Measurements from ENCODE around the gene GRAP2. TPM values are rescaled to one million over a fixed set of nuclear protein-coding genes. Genes with fewer than 3 reads are reported as not detected.

GRAP2 gene
- total and polyA plus RNA-seq, 2 experiments from 2014 or later: 0.42 TPM; not detected in 1

DNA sequence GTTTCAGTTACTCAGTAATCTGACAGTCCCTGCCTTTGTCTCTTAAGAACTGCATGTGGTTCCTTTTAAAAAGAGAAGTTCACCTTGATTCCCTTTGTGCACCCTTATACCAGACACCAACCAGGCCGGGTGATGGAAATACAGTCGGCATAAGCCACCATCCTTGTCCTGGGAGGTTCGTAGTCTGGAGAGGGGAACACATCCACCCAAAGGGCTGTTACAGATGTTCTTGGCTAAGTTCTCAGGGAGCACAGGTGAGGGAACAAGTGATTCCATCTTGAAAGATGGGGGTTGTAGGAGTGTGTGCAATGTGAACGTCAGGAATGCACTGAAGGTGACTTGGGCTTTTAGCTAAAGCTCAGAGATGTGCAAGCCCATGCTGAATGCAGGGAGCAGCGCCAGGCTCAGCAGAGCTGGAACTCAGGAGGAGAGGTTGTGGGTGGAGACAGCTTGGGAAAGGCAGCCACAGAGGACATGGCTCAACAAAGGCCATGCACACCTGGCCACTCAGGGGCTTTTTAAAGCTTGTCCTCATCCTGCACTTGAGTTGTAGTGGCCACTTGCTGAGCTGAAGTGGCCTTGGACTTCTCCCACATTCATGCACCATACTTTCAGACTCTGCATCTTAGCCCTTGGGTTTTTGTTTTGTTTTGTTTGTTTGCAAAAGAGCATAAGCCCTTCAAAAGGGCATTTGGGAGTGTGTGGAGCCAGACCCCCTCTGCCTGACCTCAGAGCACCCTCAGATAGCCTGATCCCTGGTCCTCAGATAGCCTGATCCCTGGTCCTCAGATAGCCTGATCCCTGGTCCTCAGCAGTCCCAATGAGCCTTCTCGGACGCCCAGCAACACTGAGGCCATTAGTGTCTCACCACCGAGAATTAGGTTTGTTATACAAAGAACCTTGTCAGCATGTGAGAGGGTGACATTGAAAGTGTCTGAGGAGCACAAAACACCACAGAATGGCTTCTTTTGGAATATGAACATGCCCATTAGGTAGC, 46.6 kb downstream of the GRAP2 start:
- ATAC-seq: no peak
- no peak for TF ChIP-seq EZH2phosphoT487 (IDR thresholded peaks at IDR 0.05; ENCODE audit: unreplicated experiment)
- no peak for TF ChIP-seq JUNB (IDR thresholded peaks at IDR 0.05; ENCODE audit: unreplicated experiment)
- TF ChIP-seq ZNF114 (CRISPR knock-in tag; IDR thresholded peaks at IDR 0.05): no peak
- TF ChIP-seq EZH2 (IDR thresholded peaks at IDR 0.05; ENCODE audit: low read depth, unreplicated experiment): no peak
- TF ChIP-seq CREB1 (CRISPR knock-in tag; IDR thresholded peaks at IDR 0.05; ENCODE audit: low read depth): no peak
- TF ChIP-seq, protein P1, sequence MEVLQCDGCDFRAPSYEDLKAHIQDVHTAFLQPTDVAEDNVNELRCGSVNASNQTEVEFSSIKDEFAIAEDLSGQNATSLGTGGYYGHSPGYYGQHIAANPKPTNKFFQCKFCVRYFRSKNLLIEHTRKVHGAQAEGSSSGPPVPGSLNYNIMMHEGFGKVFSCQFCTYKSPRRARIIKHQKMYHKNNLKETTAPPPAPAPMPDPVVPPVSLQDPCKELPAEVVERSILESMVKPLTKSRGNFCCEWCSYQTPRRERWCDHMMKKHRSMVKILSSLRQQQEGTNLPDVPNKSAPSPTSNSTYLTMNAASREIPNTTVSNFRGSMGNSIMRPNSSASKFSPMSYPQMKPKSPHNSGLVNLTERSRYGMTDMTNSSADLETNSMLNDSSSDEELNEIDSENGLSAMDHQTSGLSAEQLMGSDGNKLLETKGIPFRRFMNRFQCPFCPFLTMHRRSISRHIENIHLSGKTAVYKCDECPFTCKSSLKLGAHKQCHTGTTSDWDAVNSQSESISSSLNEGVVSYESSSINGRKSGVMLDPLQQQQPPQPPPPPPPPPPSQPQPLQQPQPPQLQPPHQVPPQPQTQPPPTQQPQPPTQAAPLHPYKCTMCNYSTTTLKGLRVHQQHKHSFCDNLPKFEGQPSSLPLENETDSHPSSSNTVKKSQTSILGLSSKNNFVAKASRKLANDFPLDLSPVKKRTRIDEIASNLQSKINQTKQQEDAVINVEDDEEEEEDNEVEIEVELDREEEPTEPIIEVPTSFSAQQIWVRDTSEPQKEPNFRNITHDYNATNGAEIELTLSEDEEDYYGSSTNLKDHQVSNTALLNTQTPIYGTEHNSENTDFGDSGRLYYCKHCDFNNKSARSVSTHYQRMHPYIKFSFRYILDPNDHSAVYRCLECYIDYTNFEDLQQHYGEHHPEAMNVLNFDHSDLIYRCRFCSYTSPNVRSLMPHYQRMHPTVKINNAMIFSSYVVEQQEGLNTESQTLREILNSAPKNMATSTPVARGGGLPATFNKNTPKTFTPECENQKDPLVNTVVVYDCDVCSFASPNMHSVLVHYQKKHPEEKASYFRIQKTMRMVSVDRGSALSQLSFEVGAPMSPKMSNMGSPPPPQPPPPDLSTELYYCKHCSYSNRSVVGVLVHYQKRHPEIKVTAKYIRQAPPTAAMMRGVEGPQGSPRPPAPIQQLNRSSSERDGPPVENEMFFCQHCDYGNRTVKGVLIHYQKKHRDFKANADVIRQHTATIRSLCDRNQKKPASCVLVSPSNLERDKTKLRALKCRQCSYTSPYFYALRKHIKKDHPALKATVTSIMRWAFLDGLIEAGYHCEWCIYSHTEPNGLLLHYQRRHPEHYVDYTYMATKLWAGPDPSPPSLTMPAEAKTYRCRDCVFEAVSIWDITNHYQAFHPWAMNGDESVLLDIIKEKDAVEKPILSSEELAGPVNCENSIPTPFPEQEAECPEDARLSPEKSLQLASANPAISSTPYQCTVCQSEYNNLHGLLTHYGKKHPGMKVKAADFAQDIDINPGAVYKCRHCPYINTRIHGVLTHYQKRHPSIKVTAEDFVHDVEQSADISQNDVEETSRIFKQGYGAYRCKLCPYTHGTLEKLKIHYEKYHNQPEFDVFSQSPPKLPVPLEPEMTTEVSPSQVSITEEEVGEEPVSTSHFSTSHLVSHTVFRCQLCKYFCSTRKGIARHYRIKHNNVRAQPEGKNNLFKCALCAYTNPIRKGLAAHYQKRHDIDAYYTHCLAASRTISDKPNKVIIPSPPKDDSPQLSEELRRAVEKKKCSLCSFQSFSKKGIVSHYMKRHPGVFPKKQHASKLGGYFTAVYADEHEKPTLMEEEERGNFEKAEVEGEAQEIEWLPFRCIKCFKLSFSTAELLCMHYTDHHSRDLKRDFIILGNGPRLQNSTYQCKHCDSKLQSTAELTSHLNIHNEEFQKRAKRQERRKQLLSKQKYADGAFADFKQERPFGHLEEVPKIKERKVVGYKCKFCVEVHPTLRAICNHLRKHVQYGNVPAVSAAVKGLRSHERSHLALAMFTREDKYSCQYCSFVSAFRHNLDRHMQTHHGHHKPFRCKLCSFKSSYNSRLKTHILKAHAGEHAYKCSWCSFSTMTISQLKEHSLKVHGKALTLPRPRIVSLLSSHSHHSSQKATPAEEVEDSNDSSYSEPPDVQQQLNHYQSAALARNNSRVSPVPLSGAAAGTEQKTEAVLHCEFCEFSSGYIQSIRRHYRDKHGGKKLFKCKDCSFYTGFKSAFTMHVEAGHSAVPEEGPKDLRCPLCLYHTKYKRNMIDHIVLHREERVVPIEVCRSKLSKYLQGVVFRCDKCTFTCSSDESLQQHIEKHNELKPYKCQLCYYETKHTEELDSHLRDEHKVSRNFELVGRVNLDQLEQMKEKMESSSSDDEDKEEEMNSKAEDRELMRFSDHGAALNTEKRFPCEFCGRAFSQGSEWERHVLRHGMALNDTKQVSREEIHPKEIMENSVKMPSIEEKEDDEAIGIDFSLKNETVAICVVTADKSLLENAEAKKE (CRISPR knock-in tag; IDR thresholded peaks at IDR 0.05): no peak
- TF ChIP-seq NANOG (IDR thresholded peaks at IDR 0.05; ENCODE audit: borderline replicate concordance): no peak
- TF ChIP-seq, protein P2, sequence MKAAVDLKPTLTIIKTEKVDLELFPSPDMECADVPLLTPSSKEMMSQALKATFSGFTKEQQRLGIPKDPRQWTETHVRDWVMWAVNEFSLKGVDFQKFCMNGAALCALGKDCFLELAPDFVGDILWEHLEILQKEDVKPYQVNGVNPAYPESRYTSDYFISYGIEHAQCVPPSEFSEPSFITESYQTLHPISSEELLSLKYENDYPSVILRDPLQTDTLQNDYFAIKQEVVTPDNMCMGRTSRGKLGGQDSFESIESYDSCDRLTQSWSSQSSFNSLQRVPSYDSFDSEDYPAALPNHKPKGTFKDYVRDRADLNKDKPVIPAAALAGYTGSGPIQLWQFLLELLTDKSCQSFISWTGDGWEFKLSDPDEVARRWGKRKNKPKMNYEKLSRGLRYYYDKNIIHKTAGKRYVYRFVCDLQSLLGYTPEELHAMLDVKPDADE (IDR thresholded peaks at IDR 0.05): no peak
- TF ChIP-seq, protein P3, sequence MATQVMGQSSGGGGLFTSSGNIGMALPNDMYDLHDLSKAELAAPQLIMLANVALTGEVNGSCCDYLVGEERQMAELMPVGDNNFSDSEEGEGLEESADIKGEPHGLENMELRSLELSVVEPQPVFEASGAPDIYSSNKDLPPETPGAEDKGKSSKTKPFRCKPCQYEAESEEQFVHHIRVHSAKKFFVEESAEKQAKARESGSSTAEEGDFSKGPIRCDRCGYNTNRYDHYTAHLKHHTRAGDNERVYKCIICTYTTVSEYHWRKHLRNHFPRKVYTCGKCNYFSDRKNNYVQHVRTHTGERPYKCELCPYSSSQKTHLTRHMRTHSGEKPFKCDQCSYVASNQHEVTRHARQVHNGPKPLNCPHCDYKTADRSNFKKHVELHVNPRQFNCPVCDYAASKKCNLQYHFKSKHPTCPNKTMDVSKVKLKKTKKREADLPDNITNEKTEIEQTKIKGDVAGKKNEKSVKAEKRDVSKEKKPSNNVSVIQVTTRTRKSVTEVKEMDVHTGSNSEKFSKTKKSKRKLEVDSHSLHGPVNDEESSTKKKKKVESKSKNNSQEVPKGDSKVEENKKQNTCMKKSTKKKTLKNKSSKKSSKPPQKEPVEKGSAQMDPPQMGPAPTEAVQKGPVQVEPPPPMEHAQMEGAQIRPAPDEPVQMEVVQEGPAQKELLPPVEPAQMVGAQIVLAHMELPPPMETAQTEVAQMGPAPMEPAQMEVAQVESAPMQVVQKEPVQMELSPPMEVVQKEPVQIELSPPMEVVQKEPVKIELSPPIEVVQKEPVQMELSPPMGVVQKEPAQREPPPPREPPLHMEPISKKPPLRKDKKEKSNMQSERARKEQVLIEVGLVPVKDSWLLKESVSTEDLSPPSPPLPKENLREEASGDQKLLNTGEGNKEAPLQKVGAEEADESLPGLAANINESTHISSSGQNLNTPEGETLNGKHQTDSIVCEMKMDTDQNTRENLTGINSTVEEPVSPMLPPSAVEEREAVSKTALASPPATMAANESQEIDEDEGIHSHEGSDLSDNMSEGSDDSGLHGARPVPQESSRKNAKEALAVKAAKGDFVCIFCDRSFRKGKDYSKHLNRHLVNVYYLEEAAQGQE (IDR thresholded peaks at IDR 0.05; ENCODE audit: unreplicated experiment): no peak
- no peak for TF ChIP-seq POLR2AphosphoS5 (IDR thresholded peaks at IDR 0.05; ENCODE audit: low read depth)
- TF ChIP-seq, protein P4, sequence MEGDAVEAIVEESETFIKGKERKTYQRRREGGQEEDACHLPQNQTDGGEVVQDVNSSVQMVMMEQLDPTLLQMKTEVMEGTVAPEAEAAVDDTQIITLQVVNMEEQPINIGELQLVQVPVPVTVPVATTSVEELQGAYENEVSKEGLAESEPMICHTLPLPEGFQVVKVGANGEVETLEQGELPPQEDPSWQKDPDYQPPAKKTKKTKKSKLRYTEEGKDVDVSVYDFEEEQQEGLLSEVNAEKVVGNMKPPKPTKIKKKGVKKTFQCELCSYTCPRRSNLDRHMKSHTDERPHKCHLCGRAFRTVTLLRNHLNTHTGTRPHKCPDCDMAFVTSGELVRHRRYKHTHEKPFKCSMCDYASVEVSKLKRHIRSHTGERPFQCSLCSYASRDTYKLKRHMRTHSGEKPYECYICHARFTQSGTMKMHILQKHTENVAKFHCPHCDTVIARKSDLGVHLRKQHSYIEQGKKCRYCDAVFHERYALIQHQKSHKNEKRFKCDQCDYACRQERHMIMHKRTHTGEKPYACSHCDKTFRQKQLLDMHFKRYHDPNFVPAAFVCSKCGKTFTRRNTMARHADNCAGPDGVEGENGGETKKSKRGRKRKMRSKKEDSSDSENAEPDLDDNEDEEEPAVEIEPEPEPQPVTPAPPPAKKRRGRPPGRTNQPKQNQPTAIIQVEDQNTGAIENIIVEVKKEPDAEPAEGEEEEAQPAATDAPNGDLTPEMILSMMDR (conservative IDR thresholded peaks at IDR 0.05; ENCODE audit: low read depth in 2 of 2): no peak
- no peak for TF ChIP-seq ZNF331 (CRISPR knock-in tag; IDR thresholded peaks at IDR 0.05; ENCODE audit: low read depth)
- no peak for TF ChIP-seq STAT1 (IDR thresholded peaks at IDR 0.05; ENCODE audit: unreplicated experiment)
- no peaks in the 10 kb centered on the region for H3K79me2 ChIP-seq (replicated peaks; ENCODE audit: insufficient read depth)
- peaks cover 4% of the 10 kb centered on the region; the same call in 1 of the 2 replicates for H3K9me2 ChIP-seq (ENCODE audit: insufficient read depth)
- no peaks in the 10 kb centered on the region for H4K20me1 ChIP-seq (replicated peaks; ENCODE audit: insufficient read depth)
- H3K27ac ChIP-seq (ENCODE audit: low read depth): no peak overlapping the region
- no peak overlapping the region for H3K4me3 ChIP-seq
- Mint-ChIP-seq H3K9me3 (no peaks in the 10 kb centered on the region; the same call in 2 of the 3 replicates), H3K27me3 (ENCODE audit: insufficient read depth, low read depth, poor library complexity) (peaks cover 4% of the 10 kb centered on the region), H3K36me3 (ENCODE audit: low read depth) (no peaks in the 10 kb centered on the region; the same call in 2 of the 3 replicates), H3K4me1 (peaks cover 43% of the 10 kb centered on the region), H3K4me3 (no peak overlapping the region), H3K27ac (no peak overlapping the region)
- DNase-seq (ENCODE audit: low spot score): no peak
- peak overlapping the region; percentile 86; the same call in 1 of the 2 replicates for H2AFZ ChIP-seq
- H3K27me3 ChIP-seq (ENCODE audit: insufficient read depth): no peaks in the 10 kb centered on the region
- H3K4me1 ChIP-seq (ENCODE audit: insufficient read depth): peaks cover 44% of the 10 kb centered on the region
- H3F3A ChIP-seq (replicated peaks; ENCODE audit: low read depth): peaks cover 2% of the 10 kb centered on the region; the same call in 1 of the 2 replicates
- peak overlapping the region; percentile 56; the same call in 1 of the 2 replicates for H3K4me2 ChIP-seq
- no peaks in the 10 kb centered on the region for H3K36me3 ChIP-seq (ENCODE audit: insufficient read depth)
